Lung (tissue), 12 donors: ENCODE results near the gene MAST1. TPM values are rescaled to one million over a fixed set of nuclear protein-coding genes. Genes with fewer than 3 reads are reported as not detected.
"Not testable (repeated sequence)": the region's sequence is repeated elsewhere in the genome, so short reads cannot be mapped to it uniquely, and the experiment has no call there.

Experiments
- ATAC-seq: fragments of 200-7000 bp; cut with Tn5 transposase; one replicate; pipeline ENCODE4 v1.9.1; 2020; ENCODE audit warnings: moderate number of reproducible peaks; ENCODE audit not compliant: insufficient read depth, low FRiP score
- DNase-seq, 3 donors: peaks; one replicate each; pipeline ENCODE4 v3.0.0-alpha.2; 2013 to 2017
- H3K27ac ChIP-seq, 2 donors: one replicate each; pipeline ENCODE4 v1.5.1; 2013; ENCODE audit warnings: mild to moderate bottlenecking in 2 of 2, moderate library complexity in 2 of 2, control low read depth in 1 of 2, inconsistent platforms in 1 of 2, low read depth in 1 of 2, low read length in 1 of 2
- H3K27me3 ChIP-seq, 3 donors: one replicate each; pipeline ENCODE4 v1.5.1; 2013; ENCODE audit warnings: low read length in 2 of 3; ENCODE audit not compliant: control insufficient read depth in 3 of 3, insufficient read depth in 3 of 3
- H3K36me3 ChIP-seq, 4 donors: one replicate each; pipeline ENCODE4 v1.5.1; 2013; ENCODE audit warnings: low read length in 4 of 4, mild to moderate bottlenecking in 1 of 4, moderate library complexity in 1 of 4; ENCODE audit not compliant: control insufficient read depth in 4 of 4, insufficient read depth in 4 of 4
- H3K4me1 ChIP-seq, 5 donors: one replicate each; pipeline ENCODE4 v1.5.1; 2013; ENCODE audit warnings: low read length in 5 of 5, mild to moderate bottlenecking in 2 of 5, moderate library complexity in 1 of 5; ENCODE audit not compliant: control insufficient read depth in 5 of 5, insufficient read depth in 5 of 5
- H3K4me3 ChIP-seq: one replicate; pipeline ENCODE4 v1.5.1; 2013; ENCODE audit warnings: mild to moderate bottlenecking, control low read depth, moderate library complexity
- H3K9ac ChIP-seq, 2 donors: one replicate each; pipeline ENCODE4 v1.5.1; 2013; ENCODE audit warnings: low read length in 2 of 2, control low read depth in 1 of 2; ENCODE audit not compliant: insufficient read depth in 1 of 2
- H3K9me3 ChIP-seq, 4 donors: one replicate each; pipeline ENCODE4 v1.5.1; 2013; ENCODE audit warnings: low read length in 3 of 4, mild to moderate bottlenecking in 1 of 4, moderate library complexity in 1 of 4; ENCODE audit not compliant: control insufficient read depth in 4 of 4, insufficient read depth in 3 of 4
- WGBS, 2 donors: extraction: QIAGEN DNeasy Blood & Tissue Kit; methylation state at CpG; one replicate each; pipeline ENCODE4 v1.1.7; 2013; 5-methylcytosine and 5-hydroxymethylcytosine counted together
- polyA plus RNA-seq, 2 donors: library from polyadenylated mRNA; stranded (reverse); fragments of 200-250 nt; gene quantifications; one replicate each; pipeline ENCODE4 v1.2.1, GENCODE V29; 2013
- total RNA-seq, 2 donors: library from RNA; depleted of rRNA in 1 of 2; stranded (reverse); fragments of >200 nt in 1 of 2; gene quantifications; one replicate each; pipeline ENCODE4 v1.2.1, GENCODE V29; 2014 to 2021
- TF ChIP-seq, protein P1 (sequence below): IDR thresholded peaks from 2 replicates; pipeline ENCODE4 v1.5.1; 2012; ENCODE audit warnings: mild to moderate bottlenecking; ENCODE audit errors: control extremely low read depth, extremely low read depth
- donor health status: control.
- donor health status: control.
- donor health status: Bipolar disorder and iron deficiency.
- donor health status: healthy.
- donor health status: DM: yes; HTN: yes; CAD: no.

MAST1 gene
- total and polyA plus RNA-seq, 4 donors = 0.08 to 0.88 (median 0.41) TPM

DNA sequence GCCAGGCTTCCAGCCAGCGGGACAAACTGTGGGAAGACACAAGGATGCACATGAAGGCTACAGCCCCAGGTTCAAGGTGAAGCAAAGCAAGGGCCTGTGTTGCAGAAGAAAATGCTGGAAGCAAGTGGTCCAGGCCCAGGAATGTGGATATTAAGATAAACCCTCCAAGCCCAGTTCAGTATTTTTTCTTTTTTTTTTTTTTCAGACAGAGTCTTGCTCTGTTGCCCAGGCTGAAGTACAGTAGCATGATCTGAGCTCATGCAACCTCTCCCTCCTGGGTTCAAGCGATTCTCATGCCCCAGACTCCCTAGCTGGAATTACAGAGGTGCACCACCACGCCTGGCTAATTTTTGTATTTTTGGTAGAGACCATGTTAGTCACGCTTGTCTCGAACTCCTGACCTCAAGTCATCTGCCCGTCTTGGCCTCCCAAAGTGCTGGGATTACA lies 41.2 kb upstream of the MAST1 start:
- peaks cover 0 to 10% (median 9%) of the 10 kb centered on the region in 4 donors for H3K36me3 ChIP-seq
- H3K4me3 ChIP-seq = no peak overlapping the region
- peaks cover 0 to 36% (median 4%) of the 10 kb centered on the region in 5 donors for H3K4me1 ChIP-seq
- H3K27me3 ChIP-seq = no peaks in the 10 kb centered on the region
- ATAC-seq = no peak
- H3K27ac ChIP-seq = no peak overlapping the region
- 94 to 96% methylated on average over 6 of the region's 6 CpGs for WGBS, 2 donors
- no peak for DNase-seq
- no peaks in the 10 kb centered on the region for H3K9me3 ChIP-seq
- TF ChIP-seq, protein P1, sequence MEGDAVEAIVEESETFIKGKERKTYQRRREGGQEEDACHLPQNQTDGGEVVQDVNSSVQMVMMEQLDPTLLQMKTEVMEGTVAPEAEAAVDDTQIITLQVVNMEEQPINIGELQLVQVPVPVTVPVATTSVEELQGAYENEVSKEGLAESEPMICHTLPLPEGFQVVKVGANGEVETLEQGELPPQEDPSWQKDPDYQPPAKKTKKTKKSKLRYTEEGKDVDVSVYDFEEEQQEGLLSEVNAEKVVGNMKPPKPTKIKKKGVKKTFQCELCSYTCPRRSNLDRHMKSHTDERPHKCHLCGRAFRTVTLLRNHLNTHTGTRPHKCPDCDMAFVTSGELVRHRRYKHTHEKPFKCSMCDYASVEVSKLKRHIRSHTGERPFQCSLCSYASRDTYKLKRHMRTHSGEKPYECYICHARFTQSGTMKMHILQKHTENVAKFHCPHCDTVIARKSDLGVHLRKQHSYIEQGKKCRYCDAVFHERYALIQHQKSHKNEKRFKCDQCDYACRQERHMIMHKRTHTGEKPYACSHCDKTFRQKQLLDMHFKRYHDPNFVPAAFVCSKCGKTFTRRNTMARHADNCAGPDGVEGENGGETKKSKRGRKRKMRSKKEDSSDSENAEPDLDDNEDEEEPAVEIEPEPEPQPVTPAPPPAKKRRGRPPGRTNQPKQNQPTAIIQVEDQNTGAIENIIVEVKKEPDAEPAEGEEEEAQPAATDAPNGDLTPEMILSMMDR = no peak
- no peak overlapping the region for H3K9ac ChIP-seq

DNA sequence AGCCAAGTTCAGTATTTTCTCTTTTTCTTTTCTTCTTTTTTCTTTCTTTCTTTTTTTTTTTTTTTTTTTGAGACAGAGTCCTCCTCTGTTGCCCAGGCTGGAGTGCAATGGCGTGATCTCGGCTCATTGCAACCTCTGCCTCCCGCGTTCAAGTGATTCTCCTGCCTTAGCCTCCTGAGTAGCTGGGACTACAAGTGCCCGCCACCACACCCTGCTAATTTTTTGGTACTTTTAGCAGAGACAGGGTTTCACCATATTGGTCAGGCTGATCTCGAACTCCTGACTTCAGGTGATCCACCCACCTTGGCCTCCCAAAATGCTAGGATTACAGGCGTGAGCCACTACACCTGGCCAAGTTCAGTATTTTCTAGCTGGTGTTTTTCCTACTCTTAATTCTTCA lies 40.7 kb upstream of the MAST1 start:
- not testable (repeated sequence) for H3K9ac ChIP-seq, H3K27ac ChIP-seq, H3K4me3 ChIP-seq, H3K27me3 ChIP-seq, DNase-seq, H3K9me3 ChIP-seq, H3K36me3 ChIP-seq, ATAC-seq
- peaks cover 3 to 36% (median 5%) of the 10 kb centered on the region in 5 donors for H3K4me1 ChIP-seq
- WGBS, 2 donors = 96 to 97% methylated on average over 7 of the region's 7 CpGs

DNA sequence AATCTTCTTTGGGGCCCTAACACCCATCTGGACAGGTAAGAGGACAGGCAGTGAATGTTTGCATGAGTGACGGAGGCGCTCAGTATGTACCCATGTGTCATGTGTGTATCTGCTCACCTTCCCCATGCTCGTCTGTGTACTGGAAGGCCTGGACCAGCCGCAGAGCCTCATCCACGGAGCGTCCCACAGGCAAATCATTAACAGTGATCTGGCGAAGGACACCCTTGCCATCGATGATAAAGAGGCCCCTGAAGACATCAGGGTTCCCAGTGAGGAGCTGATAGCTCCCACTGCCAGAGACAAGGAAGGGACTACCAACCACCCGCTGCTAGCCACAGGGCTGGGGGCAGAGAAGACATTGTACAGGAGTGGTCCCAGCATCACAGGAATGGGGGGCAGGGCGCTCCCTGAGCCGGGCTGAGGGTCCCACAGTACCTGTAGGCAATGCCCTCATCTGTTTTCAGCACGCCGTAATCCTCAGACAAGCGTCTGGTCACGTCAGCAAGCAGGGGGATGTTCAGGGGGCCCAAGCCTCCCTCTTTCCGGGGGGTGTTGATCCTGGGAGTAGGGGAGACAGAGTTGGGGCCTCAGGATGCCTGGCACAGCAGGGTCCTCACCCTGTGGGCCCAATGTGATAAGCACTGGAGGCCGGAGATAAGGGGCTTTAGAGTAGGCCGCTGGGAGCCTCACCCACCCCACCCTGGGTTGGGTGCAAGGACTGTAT lies 38.4 kb upstream of the MAST1 start:
- no peak overlapping the region for H3K9ac ChIP-seq
- no peak for ATAC-seq
- H3K4me1 ChIP-seq = peaks cover 2 to 25% (median 4%) of the 10 kb centered on the region in 5 donors

GRCh38 chr19:12800466-12800770 lies 37.9 kb upstream of the MAST1 start:
- Histone ChIP-seq H3K9ac (no peak overlapping the region), H3K9me3 (no peaks in the 10 kb centered on the region), H3K27me3 (no peaks in the 10 kb centered on the region), H3K27ac (no peak overlapping the region), H3K4me3 (peak overlapping the region; percentile 67), H3K36me3 (peaks cover 0 to 10% (median 9%) of the 10 kb centered on the region in 4 donors), H3K4me1 (peaks cover 2 to 25% (median 4%) of the 10 kb centered on the region in 5 donors)
- 65 to 88% methylated on average over 1 of the region's 1 CpG for WGBS, 2 donors
- no peak for ATAC-seq
- DNase-seq = no peak
- TF ChIP-seq, protein P1 = no peak

More for the DNA sequence above, 38.4 kb upstream of the MAST1 start:
- no peak for DNase-seq
- H3K9me3 ChIP-seq = no peaks in the 10 kb centered on the region
- no peaks in the 10 kb centered on the region for H3K27me3 ChIP-seq
- WGBS, 2 donors = 92 to 95% methylated on average over 18 of the region's 18 CpGs
- peaks cover 0 to 10% (median 9%) of the 10 kb centered on the region in 4 donors for H3K36me3 ChIP-seq
- H3K4me3 ChIP-seq = no peak overlapping the region
- no peak overlapping the region for H3K27ac ChIP-seq
- TF ChIP-seq, protein P1 = no peak
